Measurements from ENCODE around the gene WBP1.

The WBP1 gene

DNA sequence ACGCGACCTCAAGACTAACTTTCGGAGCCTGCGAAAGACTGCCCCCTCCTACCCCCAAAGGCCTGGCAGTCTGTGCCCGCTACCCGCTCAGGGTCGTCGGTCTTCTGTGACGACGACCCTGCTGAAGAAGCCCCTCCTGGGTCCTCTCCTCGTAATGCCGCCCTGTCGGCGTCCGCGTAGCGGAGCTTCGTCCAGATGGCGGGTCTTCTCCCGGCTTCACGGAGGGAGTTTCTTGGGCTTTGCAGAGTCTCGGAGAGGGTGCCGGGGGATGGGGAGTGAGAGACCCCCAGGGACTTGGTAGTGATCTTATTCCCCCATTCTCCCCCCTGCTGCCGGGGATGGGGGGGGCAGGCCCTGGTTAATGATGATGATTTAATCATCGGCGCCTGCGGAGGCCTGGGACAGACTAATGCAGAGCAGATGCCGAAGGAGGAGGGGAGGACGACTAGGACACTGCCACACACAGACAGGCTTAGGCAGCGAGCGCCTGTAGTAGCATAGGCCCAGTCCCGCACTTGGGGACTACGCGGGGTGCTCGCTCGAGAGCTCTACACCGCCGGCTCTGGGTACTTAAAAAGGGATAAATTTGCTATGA, 49.8 kb downstream of the WBP1 start:
- peak overlapping the region; percentile 98 for H3K4me3 ChIP-seq (ENCODE audit: low read length)
- TF ChIP-seq CTCF (conservative IDR thresholded peaks at IDR 0.05; ENCODE audit: low read depth, low read length) = no peak
- no peak for DNase-seq (ENCODE audit: low read depth)

GRCh38 chr2:74510272-74510671, 52.0 kb downstream of the WBP1 start:
- no peak for DNase-seq (ENCODE audit: low read depth)
- no peak for TF ChIP-seq CTCF (conservative IDR thresholded peaks at IDR 0.05; ENCODE audit: low read depth, low read length)
- H3K4me3 ChIP-seq (ENCODE audit: low read length) = no peak overlapping the region
